A172 (cell line): Measurements from ENCODE around the gene SORBS2. TPM values are rescaled to one million over a fixed set of nuclear protein-coding genes. Genes with fewer than 3 reads are reported as not detected.

Experiments used
- DNase-seq: peaks from one replicate; pipeline ENCODE4 v3.0.0-alpha.2; 2015; ENCODE audit warnings: low spot score
- total RNA-seq: library from RNA; depleted of rRNA; stranded (reverse); fragments of >200 nt; shearing (Covaris generic); gene quantifications from 2 replicates; pipeline ENCODE4 v1.2.3, GENCODE V29; 2014

The SORBS2 gene
- total RNA-seq, 1 experiment from 2014 or later, result 14.2 TPM

- DNase-seq, result no peak
Observed at GRCh38 chr4:185672618-185673017, 139.4 kb downstream of the SORBS2 start.

GRCh38 chr4:185672151-185672550 lies 139.8 kb downstream of the SORBS2 start:
- DNase-seq, result no peak

DNA sequence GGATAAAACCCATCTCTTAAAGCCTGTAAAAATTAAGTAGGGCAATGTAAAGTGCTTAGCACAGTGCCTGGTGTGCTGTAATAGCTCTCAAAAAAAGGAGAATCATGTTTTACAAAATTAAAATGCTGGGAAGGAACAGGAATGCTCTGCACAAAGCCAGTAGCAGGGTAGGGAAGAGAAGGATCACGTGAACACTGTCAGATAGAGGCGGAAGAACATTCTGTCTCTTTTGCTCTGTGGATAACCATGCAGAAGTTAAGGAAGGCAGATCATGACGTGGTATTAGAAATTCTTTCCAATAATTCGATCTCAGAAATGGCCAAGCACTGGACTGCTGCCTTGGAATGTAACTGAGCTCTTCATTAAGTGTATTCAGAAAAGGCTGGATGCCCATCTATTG lies 140.5 kb downstream of the SORBS2 start:
- no peak for DNase-seq

GRCh38 chr4:185671066-185671465 lies 140.9 kb downstream of the SORBS2 start:
- DNase-seq, result no peak

GRCh38 chr4:185669288-185669687 lies 142.7 kb downstream of the SORBS2 start:
- no peak for DNase-seq

GRCh38 chr4:185666156-185666555 lies 145.8 kb downstream of the SORBS2 start:
- DNase-seq, result no peak

- no peak for DNase-seq
Observed at GRCh38 chr4:185665655-185666054, 146.3 kb downstream of the SORBS2 start.

DNA sequence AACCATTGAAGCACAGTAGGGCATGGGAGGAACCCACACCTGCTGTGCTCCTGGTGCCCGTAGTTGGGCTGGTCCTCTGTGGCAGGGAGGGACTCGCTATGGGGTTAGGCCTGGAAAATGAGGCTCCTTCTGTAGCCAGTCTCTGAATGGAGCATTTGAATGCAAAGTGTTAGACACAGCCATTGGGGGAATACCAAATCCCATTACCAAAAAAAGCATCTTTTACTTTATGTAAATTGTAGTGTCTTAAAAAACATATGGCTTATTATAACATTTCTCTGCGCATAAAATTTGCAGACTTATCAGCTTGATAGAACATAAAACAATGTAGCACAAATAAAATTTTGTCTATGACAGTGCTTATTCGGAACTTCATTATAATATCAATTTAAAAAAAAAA lies 147.5 kb downstream of the SORBS2 start:
- DNase-seq, result no peak

DNA sequence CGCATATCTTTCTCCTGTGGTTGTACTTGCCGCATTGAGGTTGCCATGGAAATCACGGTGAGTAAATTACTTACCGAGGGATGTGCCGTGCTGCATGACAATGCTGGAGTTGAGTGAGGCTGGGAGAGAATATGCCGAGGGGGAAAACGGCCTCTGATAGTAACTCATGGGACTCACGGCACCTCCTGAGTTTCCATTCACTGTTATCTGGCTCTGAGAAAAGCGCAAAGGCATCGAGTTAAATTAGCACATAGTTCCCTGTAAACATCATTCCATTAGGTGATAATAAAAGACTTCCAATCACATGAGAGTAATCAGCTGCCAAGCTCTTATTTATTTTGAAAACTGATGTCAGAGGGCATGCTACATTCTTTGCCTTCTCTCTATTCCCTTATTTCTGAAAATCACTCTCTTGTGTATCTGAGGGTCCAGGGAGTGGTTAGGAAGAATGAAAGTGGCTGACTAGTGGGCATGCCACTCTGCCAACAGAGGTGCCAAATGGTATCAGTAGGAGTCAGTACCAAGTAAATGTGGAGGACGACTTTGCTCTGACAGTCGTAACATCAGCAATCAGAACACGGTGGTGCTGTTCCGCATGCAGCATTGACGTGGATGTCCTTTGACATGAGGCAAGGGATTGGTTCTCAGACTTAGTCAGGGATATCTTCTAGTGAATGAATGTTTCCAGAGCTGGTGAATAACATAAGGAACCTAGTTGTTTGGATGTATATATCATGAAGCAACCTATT lies 149.8 kb downstream of the SORBS2 start:
- no peak for DNase-seq

GRCh38 chr4:185660340-185660739 lies 151.7 kb downstream of the SORBS2 start:
- DNase-seq, result no peak

- no peak for DNase-seq
Observed at GRCh38 chr4:185657699-185658098, 154.3 kb downstream of the SORBS2 start.

DNA sequence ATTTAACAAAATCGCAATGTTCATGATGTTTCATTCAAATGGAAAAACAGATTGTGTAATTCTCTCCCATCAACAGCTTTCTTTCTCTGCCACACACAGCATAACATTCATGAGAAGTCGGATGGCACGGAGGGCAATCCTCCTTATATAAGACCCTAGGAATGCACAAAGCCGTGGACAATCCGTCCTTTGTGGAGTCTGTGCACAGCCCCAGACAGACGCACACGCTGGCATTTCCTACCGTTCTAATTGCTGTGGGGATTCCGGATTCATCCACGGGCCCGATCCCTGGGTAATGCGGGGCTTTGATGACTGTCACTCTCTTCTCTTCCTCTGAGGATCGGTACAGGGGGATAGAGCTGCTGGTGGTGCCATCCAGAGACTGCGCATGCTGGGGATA lies 154.8 kb downstream of the SORBS2 start:
- no peak for DNase-seq

DNA sequence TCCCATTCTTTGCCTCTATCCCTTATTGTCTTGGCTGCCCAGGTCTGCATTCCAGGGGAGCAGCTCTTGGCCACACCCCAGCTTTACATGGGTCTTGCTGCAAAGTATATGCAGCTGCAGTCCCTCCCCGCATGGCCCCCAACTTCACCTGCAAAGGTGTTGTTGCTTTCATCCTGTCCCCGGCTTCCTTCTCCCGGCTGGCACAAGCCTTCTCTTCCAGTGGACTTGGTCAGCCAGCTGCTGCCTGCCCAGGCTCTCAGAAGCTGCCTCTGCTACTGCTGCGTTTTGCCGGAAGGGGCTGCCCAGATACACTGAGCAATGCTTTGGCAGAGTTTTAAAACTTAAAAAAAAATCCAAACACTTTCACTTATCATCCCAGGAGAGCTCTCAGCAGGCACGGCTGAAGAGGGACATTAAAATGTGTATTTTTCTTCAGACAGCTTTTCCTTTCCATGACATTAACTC lies 155.5 kb downstream of the SORBS2 start:
- peak; percentile 19 for DNase-seq

GRCh38 chr4:185654965-185655554 lies 156.9 kb downstream of the SORBS2 start:
- no peak for DNase-seq

DNA sequence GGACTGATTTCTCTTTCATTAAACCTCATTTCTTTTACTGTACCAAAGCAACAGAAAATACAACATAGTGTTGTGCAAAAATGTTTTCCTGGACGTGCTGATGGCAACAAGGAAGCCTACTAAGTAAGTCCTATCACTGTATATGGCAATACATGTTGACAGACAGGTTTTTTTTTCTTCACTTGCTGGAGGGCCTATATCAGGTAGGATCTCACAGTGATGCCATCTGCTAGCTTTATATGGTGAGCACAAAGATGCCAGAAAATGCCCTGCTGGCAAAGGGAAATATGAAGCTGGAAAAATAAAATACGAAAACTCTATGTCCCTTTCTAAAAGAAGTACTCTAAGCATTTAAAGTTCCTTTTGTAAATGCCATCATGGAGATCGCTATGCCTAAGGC lies 157.7 kb downstream of the SORBS2 start:
- no peak for DNase-seq

GRCh38 chr4:185651851-185652250 lies 160.1 kb downstream of the SORBS2 start:
- no peak for DNase-seq

DNA sequence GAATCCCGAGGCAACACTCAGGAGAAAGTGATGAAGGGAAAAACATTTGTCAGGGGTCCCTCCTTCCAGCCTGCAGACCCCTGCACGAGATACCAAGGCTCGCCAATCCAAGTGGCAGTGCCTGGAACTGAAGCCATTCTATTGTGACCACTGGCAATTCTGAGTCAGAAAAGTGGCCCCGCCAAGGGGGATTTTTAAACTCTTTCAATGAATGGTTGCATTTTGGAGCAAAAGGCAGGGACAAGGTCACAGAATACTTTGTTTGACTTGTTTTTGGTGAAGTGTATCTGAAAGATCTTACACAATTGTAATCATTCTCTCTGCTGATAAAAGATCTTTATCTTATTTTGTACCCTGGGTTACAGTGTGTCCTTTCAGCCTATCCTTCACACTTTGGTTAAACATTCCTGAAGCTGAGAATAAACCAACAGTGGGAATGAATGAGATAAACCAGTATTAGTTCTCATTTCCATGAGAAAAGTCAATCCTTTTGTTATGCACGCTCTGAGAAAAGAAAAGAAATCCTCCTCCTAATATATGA lies 160.8 kb downstream of the SORBS2 start:
- no peak for DNase-seq

GRCh38 chr4:185648631-185649030 lies 163.4 kb downstream of the SORBS2 start:
- no peak for DNase-seq

- DNase-seq, result no peak
Observed at GRCh38 chr4:185645403-185645802, 166.6 kb downstream of the SORBS2 start.

DNA sequence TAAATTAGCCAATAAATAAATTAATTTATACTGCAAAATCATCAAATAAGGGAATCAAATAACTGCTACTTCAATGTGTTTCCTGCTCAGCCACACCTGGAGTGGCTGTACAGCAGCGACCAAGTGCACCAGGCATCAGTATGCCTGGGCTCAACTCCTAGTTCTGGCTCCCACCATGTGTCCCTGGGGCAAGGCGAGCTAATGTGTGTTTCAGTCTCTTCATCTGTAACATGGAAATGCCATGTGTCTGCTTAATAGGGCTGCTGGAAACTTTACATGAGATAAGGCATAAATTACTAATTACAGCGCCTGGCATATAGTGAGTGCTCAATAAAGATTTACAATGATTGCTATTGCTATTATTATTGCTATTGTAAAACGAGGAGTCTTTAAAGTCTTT lies 167.6 kb downstream of the SORBS2 start:
- DNase-seq, result no peak

- DNase-seq, result no peak
Observed at GRCh38 chr4:185642907-185643306, 169.1 kb downstream of the SORBS2 start.

DNA sequence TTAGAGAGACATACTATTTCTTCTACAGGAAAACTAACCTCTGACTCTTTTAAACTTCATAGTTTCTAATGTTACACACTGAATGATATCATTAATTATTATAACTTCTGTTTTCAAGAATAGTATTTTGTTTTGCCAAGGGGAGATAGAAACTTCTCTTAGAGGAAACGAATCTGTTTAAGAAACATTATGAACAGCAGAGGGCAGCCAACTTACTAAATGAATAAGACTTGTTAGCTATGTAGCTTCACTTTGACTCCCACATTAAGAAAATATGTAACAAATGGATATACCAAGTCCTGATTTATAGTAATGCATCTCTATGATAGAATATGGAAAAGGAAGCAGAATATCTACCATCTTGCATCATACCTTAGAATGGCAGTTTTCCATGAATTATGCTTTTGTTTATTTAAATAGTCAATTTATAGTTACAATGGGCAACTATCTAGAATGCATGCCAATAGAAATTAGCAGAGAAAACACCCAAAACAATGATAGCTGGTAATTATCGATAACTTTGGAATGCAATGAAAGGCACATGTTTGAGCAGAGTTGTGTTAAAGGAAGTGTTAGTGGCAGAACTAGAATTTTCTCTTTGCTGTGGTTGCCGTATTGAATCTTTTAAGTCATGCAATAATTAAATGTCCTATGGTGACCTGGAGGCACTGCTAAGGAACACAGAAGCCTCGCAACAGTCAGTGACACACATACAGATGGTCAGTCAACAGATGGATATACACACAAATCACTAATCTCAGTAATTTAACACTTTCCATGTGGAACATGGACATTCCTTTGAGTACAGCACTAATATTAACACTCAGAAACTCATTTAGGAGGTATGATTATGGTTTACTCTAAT lies 171.0 kb downstream of the SORBS2 start:
- DNase-seq, result peak; percentile 66
